PC-3 (cell line): Measurements from ENCODE around the gene SLC12A9. TPM values are rescaled to one million over a fixed set of nuclear protein-coding genes. Genes with fewer than 3 reads are reported as not detected.

Source experiments
- ATAC-seq: fragments of 200-7000 bp; cut with Tn5 transposase; 2 replicates; pipeline ENCODE4 v1.9.1; 2020; ENCODE audit warnings: mild to moderate bottlenecking, moderate library complexity
- Bru-seq: library from RNA; stranded (reverse); fragments of 400-500 nt; gene quantifications from one replicate; lab custom pipeline; 2021; lab: Mats Ljungman, UMichigan
- BruChase-seq, 2 experiments: library from RNA; stranded (reverse); fragments of 400-500 nt; gene quantifications; one replicate each; lab custom pipeline; 2021; lab: Mats Ljungman, UMichigan
- BruUV-seq: library from RNA; stranded (reverse); fragments of 400-500 nt; replicated peaks from 2 replicates; lab custom pipeline; 2021; lab: Mats Ljungman, UMichigan
- CTCF ChIA-PET: fragments of 300-600 bp; sonication (Branson Sonifier 250); formaldehyde crosslinking; loops from one replicate; lab custom pipeline; 2022; ENCODE audit warnings: antibody characterized with exemption; lab: Charles Lee
- POLR2A ChIA-PET: fragments of 300-600 bp; sonication (Branson Sonifier 250); formaldehyde crosslinking; loops from one replicate; lab custom pipeline; 2022; ENCODE audit warnings: antibody characterized with exemption; ENCODE audit not compliant: unreplicated experiment; lab: Charles Lee
- DNase-seq: peaks from one replicate; pipeline ENCODE4 v3.0.0-alpha.2; 2015
- H2AFZ ChIP-seq: fragments of 300-600 bp; sonication (generic); 2 replicates; pipeline ENCODE4 v1.6.0; 2016; ENCODE audit warnings: antibody characterized with exemption, low read length
- H3F3A ChIP-seq: fragments of 300-600 bp; sonication (generic); one replicate; pipeline ENCODE4 v1.6.0; 2017; ENCODE audit warnings: antibody characterized with exemption, low read length, control low read depth, mild to moderate bottlenecking; ENCODE audit not compliant: unreplicated experiment
- H3K27ac ChIP-seq: fragments of 300-600 bp; sonication (generic); 2 replicates; pipeline ENCODE4 v1.5.1; 2016; ENCODE audit warnings: mild to moderate bottlenecking, low read length
- H3K27me3 ChIP-seq: fragments of 300-600 bp; sonication (generic); 2 replicates; pipeline ENCODE4 v1.6.1; 2016; ENCODE audit warnings: low read length, mixed read lengths
- H3K36me3 ChIP-seq: fragments of 300-600 bp; sonication (generic); 2 replicates; pipeline ENCODE4 v1.6.1; 2016; ENCODE audit warnings: low read depth, mixed run types, low read length, mixed read lengths
- H3K4me1 ChIP-seq: fragments of 300-600 bp; sonication (generic); 2 replicates; pipeline ENCODE4 v1.5.1; 2016; ENCODE audit warnings: low read length; ENCODE audit not compliant: insufficient read depth
- H3K4me2 ChIP-seq: fragments of 300-600 bp; sonication (generic); 2 replicates; pipeline ENCODE4 v1.6.0; 2016; ENCODE audit warnings: low read length
- H3K4me3 ChIP-seq: fragments of 300-600 bp; sonication (generic); 2 replicates; pipeline ENCODE4 v1.5.1; 2016; ENCODE audit warnings: mild to moderate bottlenecking, low read length, mixed read lengths
- H3K79me2 ChIP-seq: fragments of 300-600 bp; sonication (generic); 2 replicates; pipeline ENCODE4 v1.6.1; 2017; ENCODE audit warnings: low read length, mixed read lengths
- H3K9ac ChIP-seq: fragments of 300-600 bp; sonication (generic); 2 replicates; pipeline ENCODE4 v1.6.0; 2016; ENCODE audit warnings: mild to moderate bottlenecking, low read length
- H3K9me2 ChIP-seq: fragments of 300-600 bp; sonication (generic); replicated peaks from 2 replicates; pipeline ENCODE4 v1.6.1; 2016; ENCODE audit warnings: mixed run types, low read length, mixed read lengths
- H3K9me3 ChIP-seq: fragments of 300-600 bp; sonication (generic); 2 replicates; pipeline ENCODE4 v1.6.1; 2016; ENCODE audit warnings: low read length, mixed read lengths
- H4K20me1 ChIP-seq: fragments of 300-600 bp; sonication (generic); 2 replicates; pipeline ENCODE4 v1.6.1; 2016; ENCODE audit warnings: low read length, mixed read lengths
- CTCF ChIP-seq: fragments of 300-600 bp; sonication (generic); conservative IDR thresholded peaks from 2 replicates; pipeline ENCODE4 v1.5.1; 2017; ENCODE audit warnings: antibody characterized with exemption, low read depth, mild to moderate bottlenecking, low read length
- EZH2 ChIP-seq: fragments of 300-600 bp; sonication (generic); IDR thresholded peaks from one replicate; pipeline ENCODE4 v1.6.1; 2017; ENCODE audit warnings: antibody characterized with exemption, mild to moderate bottlenecking, low read length; ENCODE audit not compliant: unreplicated experiment
- EZH2phosphoT487 ChIP-seq: fragments of 300-600 bp; sonication (generic); IDR thresholded peaks from 2 replicates; pipeline ENCODE4 v1.6.1; 2018; ENCODE audit warnings: mild to moderate bottlenecking, antibody characterized with exemption, low read length, borderline replicate concordance
- intact Hi-C: fragments of 100-400 bp; cut with micrococcal nuclease; formaldehyde crosslinking; loops from 2 replicates; pipeline ENCODE4 v1.9.0; 2023
- long read RNA-seq: library from polyadenylated mRNA; unstranded; transcript quantifications from one replicate; pipeline ENCODE4 v2.0.0, GENCODE V29; 2021; ENCODE audit not compliant: unreplicated experiment
- total RNA-seq: library from RNA; depleted of rRNA; stranded (reverse); fragments of >200 nt; gene quantifications from 2 replicates; pipeline ENCODE4 v1.2.3, GENCODE V29; 2014; rRNA removed

The SLC12A9 gene, protein sequence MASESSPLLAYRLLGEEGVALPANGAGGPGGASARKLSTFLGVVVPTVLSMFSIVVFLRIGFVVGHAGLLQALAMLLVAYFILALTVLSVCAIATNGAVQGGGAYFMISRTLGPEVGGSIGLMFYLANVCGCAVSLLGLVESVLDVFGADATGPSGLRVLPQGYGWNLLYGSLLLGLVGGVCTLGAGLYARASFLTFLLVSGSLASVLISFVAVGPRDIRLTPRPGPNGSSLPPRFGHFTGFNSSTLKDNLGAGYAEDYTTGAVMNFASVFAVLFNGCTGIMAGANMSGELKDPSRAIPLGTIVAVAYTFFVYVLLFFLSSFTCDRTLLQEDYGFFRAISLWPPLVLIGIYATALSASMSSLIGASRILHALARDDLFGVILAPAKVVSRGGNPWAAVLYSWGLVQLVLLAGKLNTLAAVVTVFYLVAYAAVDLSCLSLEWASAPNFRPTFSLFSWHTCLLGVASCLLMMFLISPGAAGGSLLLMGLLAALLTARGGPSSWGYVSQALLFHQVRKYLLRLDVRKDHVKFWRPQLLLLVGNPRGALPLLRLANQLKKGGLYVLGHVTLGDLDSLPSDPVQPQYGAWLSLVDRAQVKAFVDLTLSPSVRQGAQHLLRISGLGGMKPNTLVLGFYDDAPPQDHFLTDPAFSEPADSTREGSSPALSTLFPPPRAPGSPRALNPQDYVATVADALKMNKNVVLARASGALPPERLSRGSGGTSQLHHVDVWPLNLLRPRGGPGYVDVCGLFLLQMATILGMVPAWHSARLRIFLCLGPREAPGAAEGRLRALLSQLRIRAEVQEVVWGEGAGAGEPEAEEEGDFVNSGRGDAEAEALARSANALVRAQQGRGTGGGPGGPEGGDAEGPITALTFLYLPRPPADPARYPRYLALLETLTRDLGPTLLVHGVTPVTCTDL
- 25.9 and 31.2 TPM in 2 replicates for total RNA-seq
- Bru-seq, nascent RNA: percentile 68 among the genes with signal in this experiment
- BruChase-seq, experiment 1, labeled RNA remaining after a 6-hour chase: percentile 82 among the genes with signal in this experiment
- percentile 78 among the genes with signal in this experiment for BruChase-seq, experiment 2, labeled RNA remaining after a 2-hour chase
- long read RNA-seq, full-length matches to known transcripts: 14 of 89 reads
- long read RNA-seq, partial matches to known transcripts: 31 of 89 reads
- long read RNA-seq, other reads (novel, unspliced or antisense): 44 of 89 reads

GRCh38 chr7:100852048-100852872, at the start of gene SLC12A9:
SLC12A9 (plus strand) TSS chr7:100852713; CDS start chr7:100854198, 1,485 bp downstream.
- peaks cover 12% of the 10 kb centered on the region; the same call in 1 of the 2 replicates for H3K4me1 ChIP-seq
- peaks cover 30% of the 10 kb centered on the region for H3K79me2 ChIP-seq
- POLR2A ChIA-PET: interaction anchor here (0.5 to 1.4 kb wide), 4 partner anchors 22 to 377 kb away, joined by 4 to 8 read pairs (median 5); partner anchors contain the start of genes SRRT and UFSP1
- H3K27me3 ChIP-seq: no peaks in the 10 kb centered on the region
- no peaks in the 10 kb centered on the region for H3K36me3 ChIP-seq
- CTCF ChIA-PET: interaction anchor here (0.5 to 1.8 kb wide), 9 partner anchors 20 to 220 kb away, joined by 3 to 24 read pairs (median 6); partner anchors contain the start of genes EPHB4 and POP7
- no peaks in the 10 kb centered on the region for H3F3A ChIP-seq
- peak within 1 kb of the TSS; percentile 96 for H3K4me3 ChIP-seq
- H3K9me3 ChIP-seq: no peaks in the 10 kb centered on the region
- no peaks in the 10 kb centered on the region for H3K9me2 ChIP-seq
- TF ChIP-seq CTCF: peak; percentile 91
- TF ChIP-seq EZH2phosphoT487: no peak
- DNase-seq (peak; percentile 85), ATAC-seq (peak; percentile 98)
- peak within 1 kb of the TSS; percentile 87 for H2AFZ ChIP-seq
- intact Hi-C loops: loop anchor here (1.0 to 10.0 kb wide), 6 partner anchors 25 to 387 kb away; partner anchors contain the start of genes EPHB4 and SPACDR
- peak within 1 kb of the TSS; percentile 90 for H3K4me2 ChIP-seq
- peak within 1 kb of the TSS; percentile 79 for H3K27ac ChIP-seq
- H4K20me1 ChIP-seq: no peaks in the 10 kb centered on the region
- BruUV-seq: TSS peak; percentile 85
- H3K9ac ChIP-seq: peak within 1 kb of the TSS; percentile 86

DNA sequence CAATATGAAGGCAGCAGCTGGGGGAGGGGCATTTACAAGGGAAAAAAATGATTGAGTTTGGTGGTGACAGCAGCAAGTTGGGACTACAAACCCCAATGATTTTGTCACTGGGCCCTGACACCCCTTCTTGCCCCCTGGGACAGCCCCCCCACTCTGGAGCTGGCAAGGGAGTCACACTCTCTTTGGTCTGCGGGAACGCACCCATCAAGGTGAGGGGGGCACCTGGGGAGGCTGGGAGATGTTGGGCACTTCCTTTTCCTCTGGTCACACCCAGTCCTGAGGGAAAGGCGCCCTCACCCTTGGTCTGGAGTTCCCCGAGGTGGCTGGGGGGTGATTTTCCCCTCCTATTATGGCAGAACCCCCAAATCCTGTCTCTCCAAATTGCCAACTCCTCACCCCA, 49.6 kb upstream of the SLC12A9 start:
- peak overlapping the region; percentile 96 for H3K27ac ChIP-seq
- CTCF ChIA-PET: interaction anchor here (2.2 kb wide), 1 partner anchor 97 kb away, joined by 16 read pairs; the partner anchor contains the start of gene POP7
- DNase-seq (no peak), ATAC-seq (peak; percentile 12)
- H4K20me1 ChIP-seq: no peaks in the 10 kb centered on the region
- peaks cover 10% of the 10 kb centered on the region; the same call in 1 of the 2 replicates for H3K36me3 ChIP-seq
- H3K9me3 ChIP-seq: no peaks in the 10 kb centered on the region
- POLR2A ChIA-PET: no interaction called here
- H3K4me2 ChIP-seq: peak overlapping the region; percentile 78
- H3K9ac ChIP-seq: peak overlapping the region; percentile 82
- H2AFZ ChIP-seq: peak overlapping the region; percentile 59
- H3K4me3 ChIP-seq: peak overlapping the region; percentile 34
- no peaks in the 10 kb centered on the region for H3K27me3 ChIP-seq
- H3K4me1 ChIP-seq: peaks cover 46% of the 10 kb centered on the region
- H3K79me2 ChIP-seq: no peaks in the 10 kb centered on the region
- BruUV-seq: no TSS peak
- H3K9me2 ChIP-seq: no peaks in the 10 kb centered on the region
- intact Hi-C loops: loop anchor here (1.0 to 5.0 kb wide), 4 partner anchors 23 to 78 kb away; partner anchors contain the start of genes SLC12A9 and TRIP6
- TF ChIP-seq EZH2: no peak
- TF ChIP-seq CTCF: no peak
- TF ChIP-seq EZH2phosphoT487: no peak
- no peaks in the 10 kb centered on the region for H3F3A ChIP-seq
